Left colon (tissue), 2 donors: ENCODE measurements around the gene TM4SF20. TPM values are rescaled to one million over a fixed set of nuclear protein-coding genes. Genes with fewer than 3 reads are reported as not detected.

Experiments
- ATAC-seq: fragments of 200-7000 bp; cut with Tn5 transposase; one replicate; pipeline ENCODE4 v1.9.1; 2020; ENCODE audit warnings: mild to moderate bottlenecking, moderate library complexity
- DNase-seq, 2 donors: peaks; one replicate each; pipeline ENCODE4 v3.0.0-alpha.2; 2020
- intact Hi-C, 2 donors: fragments of 100-400 bp; cut with DNase I in 1 of 2; cut with micrococcal nuclease in 1 of 2; formaldehyde crosslinking; loops; one replicate each; pipeline versions ENCODE4 v1.11.2 to v1.14.0; 2022; cut with DNase I, micrococcal nuclease
- total RNA-seq, 2 donors: library from RNA; stranded (reverse); fragmentation: NEBNext Ultra II Directional; extraction: Animal tissue kit (Norgen Biotek cat#: 25700); gene quantifications; one replicate each; pipeline ENCODE4 v1.2.1, GENCODE V29; 2021
- donor health status: DM: no; HTN: no; CAD: no.
- donor health status: DM: yes; HTN: yes; CAD: no.

Gene TM4SF20
- total RNA-seq, 2 donors from 2014 or later, result 3.8 to 54.3 TPM

- no peak for ATAC-seq
- intact Hi-C loops, result no loop called here
- DNase-seq, result no peak
These were observed 40.0 kb downstream of the TM4SF20 start for GRCh38 chr2:227339098-227339599.

- DNase-seq (no peak), ATAC-seq (no peak)
- intact Hi-C loops, result no loop called here
These were observed 41.7 kb downstream of the TM4SF20 start for GRCh38 chr2:227337442-227337841.

GRCh38 chr2:227335713-227336112, 43.4 kb downstream of the TM4SF20 start:
- intact Hi-C loops, result no loop called here
- DNase-seq, result no peak
- ATAC-seq, result no peak

GRCh38 chr2:227326783-227327182, 52.3 kb downstream of the TM4SF20 start:
- ATAC-seq, result no peak
- DNase-seq, result no peak
- intact Hi-C loops, result no loop called here

- ATAC-seq (peak; percentile 61), DNase-seq (peak; percentile 48 to 63)
- intact Hi-C loops, result no loop called here
These were observed 53.3 kb downstream of the TM4SF20 start for GRCh38 chr2:227325839-227326195.

- DNase-seq (peak; percentile 94 to 96), ATAC-seq (peak; percentile 99)
- intact Hi-C loops, result no loop called here
These were observed 53.9 kb downstream of the TM4SF20 start, which contains the start of gene MFF for GRCh38 chr2:227324995-227325838. Gene MFF (plus strand): TSS chr2:227325251. CDS start chr2:227330666, 5,415 bp downstream.

- peak; percentile 5 for ATAC-seq
- intact Hi-C loops, result no loop called here
- peak in 1 of 2 donors; percentile 18 for DNase-seq
These were observed 54.5 kb downstream of the TM4SF20 start for GRCh38 chr2:227324642-227324994.

- intact Hi-C loops, result no loop called here
- ATAC-seq (no peak), DNase-seq (no peak)
These were observed 55.3 kb downstream of the TM4SF20 start for GRCh38 chr2:227323818-227324217.

- intact Hi-C loops, result no loop called here
- DNase-seq (no peak), ATAC-seq (no peak)
These were observed 56.4 kb downstream of the TM4SF20 start for GRCh38 chr2:227322530-227323205.

GRCh38 chr2:227320305-227321094, 58.6 kb downstream of the TM4SF20 start:
- intact Hi-C loops, result no loop called here
- DNase-seq, result no peak
- no peak for ATAC-seq

GRCh38 chr2:227317834-227318233, 61.3 kb downstream of the TM4SF20 start:
- DNase-seq, result no peak
- intact Hi-C loops, result no loop called here
- ATAC-seq, result no peak

GRCh38 chr2:227313310-227313709, 65.8 kb downstream of the TM4SF20 start:
- no peak for DNase-seq
- intact Hi-C loops, result no loop called here
- ATAC-seq, result no peak

- no peak for DNase-seq
- no peak for ATAC-seq
These were observed 66.5 kb downstream of the TM4SF20 start for GRCh38 chr2:227312579-227312978.

More at GRCh38 chr2:227312579-227312978, 66.5 kb downstream of the TM4SF20 start:
- intact Hi-C loops, result no loop called here

Other genes starting within 250 kb of the TM4SF20 start
- 1 to 10 TPM; 1.5 to 2.0 TPM for gene COL4A4, start 215.1 kb downstream of the TM4SF20 start, total RNA-seq
- gene COL4A3, start 214.7 kb downstream of the TM4SF20 start, total RNA-seq, result under 1 TPM; 0.56 to 0.61 TPM
- 10 to 100 TPM; 60.4 to 71.5 TPM for gene MFF, start 54.1 kb downstream of the TM4SF20 start, total RNA-seq
- not detected for gene SCYGR1, start 8.6 kb upstream of the TM4SF20 start, total RNA-seq
- gene AGFG1, start 92.8 kb upstream of the TM4SF20 start, total RNA-seq, result 10 to 100 TPM; 64.6 to 77.3 TPM
- gene SCYGR2, start 219.6 kb upstream of the TM4SF20 start, total RNA-seq, result not detected
- not detected for gene SCYGR3, start 235.5 kb upstream of the TM4SF20 start, total RNA-seq
- not detected for gene SCYGR4, start 238.2 kb upstream of the TM4SF20 start, total RNA-seq